Neural cell (in vitro differentiated cells): ENCODE measurements around the gene PRPF40A.

Source experiments
- CTCF ChIP-seq: fragments of 450-650 bp; IDR thresholded peaks from 2 replicates; pipeline ENCODE4 v1.5.1; 2014; ENCODE audit warnings: antibody characterized with exemption, mild to moderate bottlenecking, moderate library complexity; ENCODE audit not compliant: poor library complexity, severe bottlenecking
- EP300 ChIP-seq: fragments of 450-650 bp; conservative IDR thresholded peaks from 2 replicates; pipeline ENCODE4 v1.6.1; 2014; ENCODE audit warnings: antibody characterized with exemption, mild to moderate bottlenecking, moderate library complexity; ENCODE audit not compliant: poor library complexity, severe bottlenecking
- RAD21 ChIP-seq: fragments of 450-650 bp; conservative IDR thresholded peaks from 2 replicates; pipeline ENCODE4 v1.6.1; 2014; ENCODE audit warnings: antibody characterized with exemption, mild to moderate bottlenecking, moderate library complexity
- TF ChIP-seq, protein P1 (sequence below): IDR thresholded peaks from 2 replicates; pipeline ENCODE4 v1.6.1; 2012; ENCODE audit warnings: borderline replicate concordance

DNA sequence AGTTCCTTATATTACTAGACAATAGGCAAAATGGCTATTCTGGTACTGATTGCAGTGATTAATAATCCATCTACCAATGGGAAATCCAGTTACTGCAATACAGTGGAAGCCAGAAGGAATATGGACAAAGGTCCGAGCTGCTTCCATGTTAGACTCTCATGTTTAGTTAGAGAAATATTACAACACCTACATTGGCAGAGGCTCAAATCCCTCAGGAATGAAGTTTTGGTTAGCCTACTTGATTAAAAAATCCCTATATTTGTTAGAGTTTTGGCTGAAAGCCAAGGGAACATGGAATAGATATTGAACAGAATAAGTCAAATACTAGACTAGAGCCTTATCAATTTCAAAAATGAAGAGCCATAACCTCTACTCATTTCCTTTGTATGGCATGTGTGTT, 49.7 kb upstream of the PRPF40A start:
- TF ChIP-seq RAD21 (no peak), CTCF (no peak), EP300 (no peak)
- TF ChIP-seq, protein P1, sequence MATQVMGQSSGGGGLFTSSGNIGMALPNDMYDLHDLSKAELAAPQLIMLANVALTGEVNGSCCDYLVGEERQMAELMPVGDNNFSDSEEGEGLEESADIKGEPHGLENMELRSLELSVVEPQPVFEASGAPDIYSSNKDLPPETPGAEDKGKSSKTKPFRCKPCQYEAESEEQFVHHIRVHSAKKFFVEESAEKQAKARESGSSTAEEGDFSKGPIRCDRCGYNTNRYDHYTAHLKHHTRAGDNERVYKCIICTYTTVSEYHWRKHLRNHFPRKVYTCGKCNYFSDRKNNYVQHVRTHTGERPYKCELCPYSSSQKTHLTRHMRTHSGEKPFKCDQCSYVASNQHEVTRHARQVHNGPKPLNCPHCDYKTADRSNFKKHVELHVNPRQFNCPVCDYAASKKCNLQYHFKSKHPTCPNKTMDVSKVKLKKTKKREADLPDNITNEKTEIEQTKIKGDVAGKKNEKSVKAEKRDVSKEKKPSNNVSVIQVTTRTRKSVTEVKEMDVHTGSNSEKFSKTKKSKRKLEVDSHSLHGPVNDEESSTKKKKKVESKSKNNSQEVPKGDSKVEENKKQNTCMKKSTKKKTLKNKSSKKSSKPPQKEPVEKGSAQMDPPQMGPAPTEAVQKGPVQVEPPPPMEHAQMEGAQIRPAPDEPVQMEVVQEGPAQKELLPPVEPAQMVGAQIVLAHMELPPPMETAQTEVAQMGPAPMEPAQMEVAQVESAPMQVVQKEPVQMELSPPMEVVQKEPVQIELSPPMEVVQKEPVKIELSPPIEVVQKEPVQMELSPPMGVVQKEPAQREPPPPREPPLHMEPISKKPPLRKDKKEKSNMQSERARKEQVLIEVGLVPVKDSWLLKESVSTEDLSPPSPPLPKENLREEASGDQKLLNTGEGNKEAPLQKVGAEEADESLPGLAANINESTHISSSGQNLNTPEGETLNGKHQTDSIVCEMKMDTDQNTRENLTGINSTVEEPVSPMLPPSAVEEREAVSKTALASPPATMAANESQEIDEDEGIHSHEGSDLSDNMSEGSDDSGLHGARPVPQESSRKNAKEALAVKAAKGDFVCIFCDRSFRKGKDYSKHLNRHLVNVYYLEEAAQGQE: no peak
